AG04450 (cell line): ENCODE results near the gene HRCT1. TPM values are rescaled to one million over a fixed set of nuclear protein-coding genes. Genes with fewer than 3 reads are reported as not detected.

Experiments
- CTCF ChIA-PET: fragments of 300-600, 350-600 bp; formaldehyde crosslinking; extraction: SDS; loops from one replicate; lab custom pipeline; 2022; ENCODE audit warnings: antibody characterized with exemption, inconsistent platforms; lab: Charles Lee
- POLR2A ChIA-PET: fragments of 350-600 bp; formaldehyde crosslinking; extraction: SDS; loops from one replicate; lab custom pipeline; 2021; ENCODE audit warnings: antibody characterized with exemption, inconsistent platforms; lab: Yijun Ruan, JAX
- DNase-seq: peaks from one replicate; pipeline ENCODE4 v3.0.0-alpha.2; 2011; ENCODE audit warnings: low read depth, low spot score
- H3K27ac ChIP-seq: one replicate; pipeline ENCODE4 v1.5.1; 2012; ENCODE audit warnings: low read depth, low read length, control low read depth
- H3K27me3 ChIP-seq: one replicate; pipeline ENCODE4 v1.6.0; 2012; ENCODE audit warnings: low read length; ENCODE audit not compliant: control insufficient read depth, insufficient read depth
- H3K4me3 ChIP-seq: 2 replicates; pipeline ENCODE4 v1.5.1; 2011; ENCODE audit warnings: mild to moderate bottlenecking, low read depth, low read length, control low read depth
- H3K9me3 ChIP-seq: 2 replicates; pipeline ENCODE4 v1.5.1; 2012; ENCODE audit warnings: low read length; ENCODE audit not compliant: control insufficient read depth, insufficient read depth
- polyA plus RNA-seq: library from polyadenylated mRNA; depleted of rRNA; stranded (reverse); fragments of >200 nt; gene quantifications from 2 replicates; pipeline ENCODE4 v1.2.3, GENCODE V29; 2011
- TF ChIP-seq, protein P1 (sequence below): IDR thresholded peaks from 2 replicates; pipeline ENCODE4 v1.5.1; 2011; ENCODE audit warnings: low read depth, low read length, control low read depth, inconsistent platforms

Gene HRCT1
- polyA plus RNA-seq, 1 experiment, result 2.7 TPM

DNA sequence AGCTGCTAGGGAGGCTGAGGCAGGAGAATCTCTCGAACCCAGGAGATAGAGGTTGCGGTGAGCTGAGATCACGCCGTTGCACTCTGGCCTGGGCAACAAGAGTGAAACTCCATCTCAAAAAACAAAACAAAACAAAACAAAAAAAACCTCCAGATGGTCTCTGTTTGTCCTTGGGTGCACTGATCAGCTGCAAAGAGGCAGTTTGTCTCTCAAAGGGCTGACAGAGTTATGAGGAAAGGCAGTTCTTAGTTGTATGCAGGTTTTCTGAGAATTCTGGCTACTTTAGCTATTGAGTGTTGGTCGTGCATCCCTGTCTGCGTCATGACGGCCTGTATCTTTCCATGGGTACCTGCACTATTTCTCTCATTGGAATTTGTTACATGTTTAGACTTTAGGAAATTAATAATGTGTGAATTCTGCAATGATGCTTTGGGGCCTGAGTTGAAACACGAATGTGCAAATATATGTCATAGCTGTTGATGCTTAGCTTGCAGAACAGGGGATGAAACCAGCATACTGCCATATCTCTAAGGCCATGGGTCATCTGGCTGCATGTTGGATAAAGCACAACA, 33.8 kb downstream of the HRCT1 start:
- Histone ChIP-seq H3K27me3 (no peaks in the 10 kb centered on the region), H3K27ac (no peak overlapping the region), H3K4me3 (no peak overlapping the region), H3K9me3 (no peaks in the 10 kb centered on the region)
- TF ChIP-seq, protein P1, sequence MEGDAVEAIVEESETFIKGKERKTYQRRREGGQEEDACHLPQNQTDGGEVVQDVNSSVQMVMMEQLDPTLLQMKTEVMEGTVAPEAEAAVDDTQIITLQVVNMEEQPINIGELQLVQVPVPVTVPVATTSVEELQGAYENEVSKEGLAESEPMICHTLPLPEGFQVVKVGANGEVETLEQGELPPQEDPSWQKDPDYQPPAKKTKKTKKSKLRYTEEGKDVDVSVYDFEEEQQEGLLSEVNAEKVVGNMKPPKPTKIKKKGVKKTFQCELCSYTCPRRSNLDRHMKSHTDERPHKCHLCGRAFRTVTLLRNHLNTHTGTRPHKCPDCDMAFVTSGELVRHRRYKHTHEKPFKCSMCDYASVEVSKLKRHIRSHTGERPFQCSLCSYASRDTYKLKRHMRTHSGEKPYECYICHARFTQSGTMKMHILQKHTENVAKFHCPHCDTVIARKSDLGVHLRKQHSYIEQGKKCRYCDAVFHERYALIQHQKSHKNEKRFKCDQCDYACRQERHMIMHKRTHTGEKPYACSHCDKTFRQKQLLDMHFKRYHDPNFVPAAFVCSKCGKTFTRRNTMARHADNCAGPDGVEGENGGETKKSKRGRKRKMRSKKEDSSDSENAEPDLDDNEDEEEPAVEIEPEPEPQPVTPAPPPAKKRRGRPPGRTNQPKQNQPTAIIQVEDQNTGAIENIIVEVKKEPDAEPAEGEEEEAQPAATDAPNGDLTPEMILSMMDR, result no peak
- ChIA-PET CTCF (interaction anchor here (0.7 to 1.7 kb wide), 3 partner anchors 12 to 114 kb away, joined by 3 to 5 read pairs (median 4); no protein-coding TSS in a partner anchor), POLR2A (interaction anchor here (0.6 kb wide), 1 partner anchor 312 kb away, joined by 5 read pairs; no protein-coding TSS in a partner anchor)
- DNase-seq, result no peak

DNA sequence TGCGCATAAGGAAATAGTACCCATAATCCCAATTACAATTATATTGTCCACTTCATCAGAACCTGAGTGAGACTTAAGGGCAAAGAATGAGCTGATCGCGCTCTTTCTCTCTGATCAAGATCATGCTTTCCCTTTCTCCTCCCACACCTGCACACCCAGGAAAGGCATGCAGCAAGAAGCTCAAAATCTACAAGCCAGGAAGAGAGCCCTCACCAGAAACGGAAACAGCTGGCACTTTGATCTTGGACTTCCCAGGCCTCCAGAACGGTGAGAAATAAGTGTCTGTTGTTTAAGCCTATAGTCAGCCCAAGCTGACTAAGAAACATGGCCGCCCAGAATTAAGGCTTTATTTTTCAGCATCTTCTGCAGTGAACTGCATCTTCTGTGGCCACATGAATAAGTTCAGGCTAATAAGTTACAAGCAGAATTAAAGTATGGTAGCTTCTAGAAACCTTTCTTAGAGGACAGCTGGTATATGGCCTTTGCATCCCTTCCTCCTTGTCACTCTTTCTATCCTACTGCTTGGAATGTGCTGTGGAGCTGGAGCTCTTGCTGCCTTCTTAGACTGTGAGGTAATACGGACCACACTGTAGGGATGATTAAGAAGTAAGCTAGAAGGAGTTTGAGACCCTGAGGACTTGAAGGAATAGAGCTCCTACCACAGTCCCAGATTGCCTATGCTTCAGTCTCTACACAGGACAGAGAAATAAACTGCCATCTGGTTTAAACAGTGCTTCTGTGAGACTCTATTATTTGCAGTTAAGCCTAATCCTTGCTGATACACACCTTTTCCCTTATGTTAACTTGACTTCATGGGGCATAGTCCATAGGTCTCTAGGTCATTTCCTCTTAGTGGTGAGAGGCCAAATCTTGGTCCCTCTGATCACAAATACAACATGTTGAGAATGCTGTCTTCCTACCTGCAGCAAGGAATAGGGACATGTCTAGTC, 34.7 kb downstream of the HRCT1 start:
- Histone ChIP-seq H3K4me3 (no peak overlapping the region), H3K9me3 (no peaks in the 10 kb centered on the region), H3K27ac (no peak overlapping the region), H3K27me3 (no peaks in the 10 kb centered on the region)
- POLR2A ChIA-PET, result interaction anchor here (0.9 kb wide), 1 partner anchor 16 kb away, joined by 4 read pairs; no protein-coding TSS in a partner anchor
- TF ChIP-seq, protein P1, result no peak
- CTCF ChIA-PET, result interaction anchor here (0.8 to 1.7 kb wide), 6 partner anchors 14 to 150 kb away, joined by 3 to 5 read pairs (median 4); no protein-coding TSS in a partner anchor
- no peak for DNase-seq

DNA sequence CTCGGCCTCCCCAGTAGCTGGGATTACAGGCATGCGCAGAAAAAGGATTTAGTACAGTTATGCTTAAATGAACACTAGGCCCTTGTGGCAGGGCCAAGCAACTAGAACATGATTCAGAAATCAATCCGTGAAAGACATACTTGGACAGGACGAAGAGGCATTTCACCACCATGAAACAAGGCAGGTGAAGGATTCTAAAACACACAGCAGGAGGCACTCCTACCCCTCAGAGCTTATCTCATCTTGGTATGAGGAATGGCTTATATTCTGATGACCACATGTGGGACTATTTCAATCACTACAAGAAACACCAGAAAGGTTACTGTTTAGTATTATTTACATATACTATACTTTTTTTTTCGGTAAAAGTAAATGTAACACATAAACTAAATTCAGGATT, 36.3 kb downstream of the HRCT1 start:
- no peak overlapping the region for H3K4me3 ChIP-seq
- ChIA-PET CTCF (no interaction called here), POLR2A (no interaction called here)
- TF ChIP-seq, protein P1, result no peak
- H3K27me3 ChIP-seq, result no peaks in the 10 kb centered on the region
- H3K9me3 ChIP-seq, result no peaks in the 10 kb centered on the region
- DNase-seq, result no peak
- H3K27ac ChIP-seq, result no peak overlapping the region

DNA sequence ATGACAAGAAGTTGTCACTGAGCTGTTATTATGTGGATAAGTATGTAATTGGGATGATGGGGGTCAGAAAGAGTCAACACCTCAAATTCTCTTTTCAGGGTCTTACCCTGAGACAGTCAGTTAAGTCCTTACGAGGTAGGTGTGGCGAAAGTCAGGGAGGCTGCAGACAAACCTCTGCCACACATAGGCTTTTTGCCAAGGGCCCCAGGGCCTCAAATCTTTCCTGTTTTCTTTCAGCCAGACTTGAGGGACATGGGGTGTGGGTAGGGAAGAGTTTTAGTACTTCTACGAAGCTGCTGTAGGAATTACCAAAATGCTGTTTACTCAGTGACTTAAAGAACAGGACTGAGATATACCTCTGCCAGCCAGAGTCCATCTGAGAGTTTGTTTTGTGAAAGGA, 38.2 kb downstream of the HRCT1 start:
- Histone ChIP-seq H3K27ac (no peak overlapping the region), H3K9me3 (no peaks in the 10 kb centered on the region), H3K4me3 (no peak overlapping the region), H3K27me3 (no peaks in the 10 kb centered on the region)
- CTCF ChIA-PET, result interaction anchor here (0.6 to 3.4 kb wide), 9 partner anchors 16 to 222 kb away, joined by 3 to 153 read pairs (median 25); partner anchors contain the start of genes HRCT1 and SPAAR
- DNase-seq, result no peak
- POLR2A ChIA-PET, result no interaction called here
- TF ChIP-seq, protein P1, result no peak
